HEK293T (cell line): Measurements from ENCODE around the gene MEGF6.

Source experiments
- CTCF ChIA-PET: fragments of 350-600 bp; formaldehyde crosslinking; extraction: SDS; loops from one replicate; lab custom pipeline; 2021; ENCODE audit warnings: antibody characterized with exemption, inconsistent platforms; lab: Yijun Ruan, JAX
- POLR2A ChIA-PET: fragments of 350-600 bp; formaldehyde crosslinking; extraction: SDS; loops from one replicate; lab custom pipeline; 2020; ENCODE audit warnings: antibody characterized with exemption, inconsistent platforms; lab: Yijun Ruan, JAX
- DNase-seq: peaks from one replicate; pipeline ENCODE4 v3.0.0; 2012; ENCODE audit warnings: mixed read lengths; ENCODE audit errors: extremely low spot score
- ARNT ChIP-seq: fragments of 450-650 bp; IDR thresholded peaks from 2 replicates; pipeline ENCODE4 v1.6.1; 2017; ENCODE audit warnings: mild to moderate bottlenecking
- BHLHE40 ChIP-seq: fragments of 450-650 bp; IDR thresholded peaks from 2 replicates; pipeline ENCODE4 v1.6.1; 2016; ENCODE audit warnings: mild to moderate bottlenecking, moderate library complexity, borderline replicate concordance
- CTBP1 ChIP-seq: fragments of 450-650 bp; IDR thresholded peaks from 2 replicates; pipeline ENCODE4 v1.6.1; 2016; ENCODE audit warnings: borderline replicate concordance
- ELF4 ChIP-seq: fragments of 450-650 bp; IDR thresholded peaks from 2 replicates; pipeline ENCODE4 v1.6.1; 2017; ENCODE audit warnings: antibody characterized with exemption
- FOXA1 ChIP-seq: fragments of 450-650 bp; IDR thresholded peaks from 2 replicates; pipeline ENCODE4 v1.6.1; 2016; ENCODE audit warnings: mild to moderate bottlenecking
- FOXK2 ChIP-seq: fragments of 450-650 bp; IDR thresholded peaks from 2 replicates; pipeline ENCODE4 v1.6.1; 2016; ENCODE audit warnings: mild to moderate bottlenecking
- FOXM1 ChIP-seq: fragments of 450-650 bp; IDR thresholded peaks from 2 replicates; pipeline ENCODE4 v1.6.1; 2017; ENCODE audit warnings: mild to moderate bottlenecking, borderline replicate concordance
- HDGF ChIP-seq: fragments of 450-650 bp; IDR thresholded peaks from 2 replicates; pipeline ENCODE4 v1.6.1; 2017; ENCODE audit warnings: antibody characterized with exemption, borderline replicate concordance
- L3MBTL2 ChIP-seq: fragments of 450-650 bp; conservative IDR thresholded peaks from 2 replicates; pipeline ENCODE4 v1.6.1; 2016; ENCODE audit warnings: mild to moderate bottlenecking
- LEF1 ChIP-seq: fragments of 450-650 bp; IDR thresholded peaks from 2 replicates; pipeline ENCODE4 v1.6.1; 2017; ENCODE audit warnings: mild to moderate bottlenecking, borderline replicate concordance
- NFRKB ChIP-seq: fragments of 450-650 bp; IDR thresholded peaks from 2 replicates; pipeline ENCODE4 v1.6.1; 2016; ENCODE audit warnings: mild to moderate bottlenecking, moderate library complexity
- SP1 ChIP-seq: fragments of 450-650 bp; IDR thresholded peaks from 2 replicates; pipeline ENCODE4 v1.6.1; 2017
- SUZ12 ChIP-seq: fragments of 450-650 bp; IDR thresholded peaks from 2 replicates; pipeline ENCODE4 v1.6.1; 2016; ENCODE audit warnings: mild to moderate bottlenecking
- TARDBP ChIP-seq: fragments of 450-650 bp; IDR thresholded peaks from 2 replicates; pipeline ENCODE4 v1.6.1; 2016
- ZNF384 ChIP-seq: fragments of 450-650 bp; IDR thresholded peaks from 2 replicates; pipeline ENCODE4 v1.6.1; 2016
- TF ChIP-seq, protein P1 (sequence below): fragments of 450-650 bp; IDR thresholded peaks from 2 replicates; pipeline ENCODE4 v1.6.1; 2016

Gene MEGF6

DNA sequence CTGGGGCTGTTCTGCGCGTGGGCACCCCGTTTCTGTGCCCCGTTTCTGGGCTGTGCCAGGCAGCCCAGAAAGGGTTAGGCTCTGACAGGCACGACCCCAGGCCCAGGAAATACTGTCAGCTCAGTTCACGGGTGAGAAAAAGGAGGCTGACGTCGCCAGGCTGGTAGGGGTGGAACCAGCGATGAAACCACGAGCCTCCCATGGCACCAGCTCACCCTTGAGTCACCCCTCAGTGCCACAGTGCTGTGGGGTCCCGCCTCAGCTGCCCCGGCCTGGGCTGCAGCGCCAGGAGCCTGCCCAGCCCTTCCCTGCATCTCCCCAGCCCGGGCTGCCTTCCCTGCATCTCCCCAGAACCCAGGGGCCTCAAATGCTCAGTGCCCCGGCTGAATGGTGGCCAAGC is 11.5 kb downstream of the MEGF6 start:
- ChIA-PET POLR2A (no interaction called here), CTCF (no interaction called here)
- TF ChIP-seq TARDBP, result no peak
- no peak for TF ChIP-seq LEF1
- TF ChIP-seq, protein P1, sequence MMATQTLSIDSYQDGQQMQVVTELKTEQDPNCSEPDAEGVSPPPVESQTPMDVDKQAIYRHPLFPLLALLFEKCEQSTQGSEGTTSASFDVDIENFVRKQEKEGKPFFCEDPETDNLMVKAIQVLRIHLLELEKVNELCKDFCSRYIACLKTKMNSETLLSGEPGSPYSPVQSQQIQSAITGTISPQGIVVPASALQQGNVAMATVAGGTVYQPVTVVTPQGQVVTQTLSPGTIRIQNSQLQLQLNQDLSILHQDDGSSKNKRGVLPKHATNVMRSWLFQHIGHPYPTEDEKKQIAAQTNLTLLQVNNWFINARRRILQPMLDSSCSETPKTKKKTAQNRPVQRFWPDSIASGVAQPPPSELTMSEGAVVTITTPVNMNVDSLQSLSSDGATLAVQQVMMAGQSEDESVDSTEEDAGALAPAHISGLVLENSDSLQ, result no peak
- TF ChIP-seq ZNF384, result no peak
- TF ChIP-seq BHLHE40, result no peak
- TF ChIP-seq ARNT, result no peak
- TF ChIP-seq SP1, result no peak
- TF ChIP-seq FOXA1, result no peak
- TF ChIP-seq NFRKB, result no peak
- TF ChIP-seq FOXM1, result no peak
- no peak for TF ChIP-seq HDGF
- TF ChIP-seq SUZ12, result no peak
- TF ChIP-seq ELF4, result no peak
- TF ChIP-seq CTBP1, result no peak
- TF ChIP-seq L3MBTL2, result no peak
- no peak for TF ChIP-seq FOXK2
- DNase-seq, result no peak

DNA sequence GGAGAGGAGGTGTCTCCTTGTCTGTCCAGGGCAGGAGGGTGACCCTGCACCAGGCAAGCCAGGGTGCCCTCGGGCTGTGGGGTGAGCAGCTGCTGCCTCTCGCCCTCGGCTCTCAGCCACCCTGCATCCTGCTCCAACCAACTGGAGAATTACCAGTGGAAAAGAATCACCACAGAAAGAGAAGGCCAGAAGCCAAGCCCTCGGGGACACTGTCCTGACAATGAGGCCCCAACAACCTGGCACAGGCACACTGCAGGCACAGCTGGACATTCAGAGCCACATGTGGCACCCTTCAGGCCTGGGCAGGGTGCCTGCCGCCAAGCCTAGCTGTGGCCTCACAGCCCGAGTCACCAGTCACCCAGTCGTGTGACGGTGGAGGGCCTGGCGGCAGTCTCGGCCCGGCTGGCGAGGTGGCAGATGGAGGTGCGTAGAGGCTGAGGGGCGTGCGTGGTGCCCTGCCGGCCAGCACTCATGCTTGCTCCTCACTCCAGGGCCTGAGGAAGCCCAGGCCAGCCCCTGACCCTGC is 12.0 kb downstream of the MEGF6 start:
- TF ChIP-seq FOXK2 (no peak), SUZ12 (no peak), SP1 (no peak), HDGF (no peak), ARNT (no peak), NFRKB (no peak), LEF1 (no peak), TARDBP (no peak), ELF4 (no peak), L3MBTL2 (no peak), BHLHE40 (no peak), FOXA1 (no peak), FOXM1 (no peak)
- TF ChIP-seq, protein P1, result no peak
- ChIA-PET POLR2A (no interaction called here), CTCF (interaction anchor here (0.7 kb wide), 1 partner anchor 65 kb away, joined by 3 read pairs; no protein-coding TSS in a partner anchor)
- no peak for DNase-seq

DNA sequence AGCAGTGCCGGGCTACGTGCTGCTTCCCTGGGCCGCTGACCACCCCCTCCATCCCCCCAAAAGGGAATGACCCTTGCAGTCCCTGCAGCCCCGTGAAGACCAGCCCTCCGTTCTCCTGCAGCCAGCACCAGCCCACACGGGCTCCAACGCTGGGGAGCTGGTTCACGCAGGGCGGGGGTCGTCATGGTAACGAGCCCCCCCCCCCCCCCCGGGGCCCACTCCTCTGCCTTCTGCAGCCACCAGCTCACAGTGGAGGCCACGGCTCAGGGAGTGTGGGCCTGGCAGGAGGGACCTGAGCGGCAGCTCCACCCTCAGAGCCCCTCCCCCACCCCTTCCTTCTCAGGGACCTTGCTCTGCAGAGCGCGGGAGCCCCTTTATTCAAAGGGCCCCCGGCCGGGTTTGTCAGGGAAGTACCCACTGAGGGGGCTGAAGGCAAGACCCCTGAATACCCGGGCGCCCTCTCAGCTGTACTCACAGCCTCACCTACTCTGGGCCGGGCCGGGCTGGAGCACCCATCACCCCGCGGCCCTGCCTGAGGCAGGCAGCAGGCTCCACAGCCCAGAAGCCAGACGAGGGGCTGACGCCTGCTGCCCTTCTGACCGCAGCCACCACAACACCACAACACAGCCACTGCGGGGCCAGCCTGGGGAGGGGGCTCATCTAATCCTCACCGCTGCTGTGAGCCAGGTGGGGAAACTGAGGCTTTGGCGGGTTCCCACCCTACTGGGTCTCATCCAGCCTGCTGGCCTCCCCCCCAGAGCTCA is 12.6 kb downstream of the MEGF6 start:
- no peak for TF ChIP-seq L3MBTL2
- TF ChIP-seq SUZ12, result no peak
- TF ChIP-seq FOXA1, result no peak
- no peak for TF ChIP-seq FOXK2
- TF ChIP-seq TARDBP, result no peak
- TF ChIP-seq FOXM1, result no peak
- TF ChIP-seq LEF1, result no peak
- no peak for TF ChIP-seq BHLHE40
- TF ChIP-seq ARNT, result no peak
- no peak for TF ChIP-seq ELF4
- TF ChIP-seq CTBP1, result no peak
- TF ChIP-seq SP1, result no peak
- no peak for TF ChIP-seq NFRKB
- TF ChIP-seq, protein P1, result no peak
- no peak for TF ChIP-seq HDGF
- no peak for TF ChIP-seq ZNF384
- CTCF ChIA-PET, result interaction anchor here (0.6 to 0.7 kb wide), 2 partner anchors 65 to 707 kb away, joined by 3 to 4 read pairs; no protein-coding TSS in a partner anchor
- POLR2A ChIA-PET, result no interaction called here
- no peak for DNase-seq

DNA sequence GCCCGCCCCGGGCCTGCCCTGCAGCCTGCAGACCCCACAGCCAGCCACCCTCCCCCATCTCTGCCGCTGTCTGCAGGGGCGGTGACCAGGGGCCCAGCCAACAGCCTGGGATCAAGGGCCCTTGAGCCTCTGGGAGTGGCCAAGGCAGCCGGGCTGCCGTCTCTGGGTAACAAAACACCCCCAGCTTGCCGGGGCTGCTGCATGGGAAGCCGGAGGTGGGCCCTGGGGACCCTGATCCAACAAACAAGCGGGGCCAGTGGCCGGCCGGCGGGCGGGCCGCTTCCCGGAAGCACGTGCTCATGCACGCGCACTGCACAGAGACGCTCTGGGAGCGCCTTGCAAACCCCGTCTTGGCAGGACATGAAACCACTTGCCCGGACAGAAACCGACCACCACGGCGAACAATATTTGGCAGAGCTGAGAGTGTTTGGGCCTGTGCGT is 13.2 kb downstream of the MEGF6 start:
- TF ChIP-seq ELF4 (no peak), TARDBP (no peak), BHLHE40 (no peak), NFRKB (no peak), LEF1 (no peak), SUZ12 (no peak), FOXM1 (no peak), L3MBTL2 (no peak), CTBP1 (no peak), FOXK2 (no peak), HDGF (no peak), ZNF384 (no peak), FOXA1 (no peak)
- TF ChIP-seq, protein P1, result no peak
- no peak for DNase-seq
- POLR2A ChIA-PET, result no interaction called here
- CTCF ChIA-PET, result interaction anchor here (0.6 kb wide), 1 partner anchor 707 kb away, joined by 4 read pairs; no protein-coding TSS in a partner anchor

DNA sequence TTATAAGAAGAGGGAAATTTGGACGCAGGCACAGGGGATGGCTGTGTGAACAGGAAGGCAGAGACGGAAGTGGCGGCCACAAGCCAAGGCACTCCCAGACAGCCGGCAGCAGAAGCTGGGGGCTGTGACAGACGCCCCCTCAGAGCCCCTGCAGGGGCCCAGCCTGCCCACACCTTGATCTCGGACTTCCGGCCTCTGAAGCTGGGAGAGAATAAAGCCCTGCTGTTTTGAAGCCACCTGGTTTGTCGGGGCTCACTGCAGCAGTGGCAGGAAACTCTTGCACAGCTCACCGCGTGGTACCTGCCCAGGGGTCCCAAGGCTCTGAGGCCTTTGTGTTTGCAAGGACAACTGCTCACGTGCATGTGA is 13.7 kb downstream of the MEGF6 start:
- ChIA-PET CTCF (no interaction called here), POLR2A (no interaction called here)
- TF ChIP-seq HDGF, result no peak
- no peak for TF ChIP-seq FOXK2
- no peak for TF ChIP-seq LEF1
- TF ChIP-seq BHLHE40, result no peak
- TF ChIP-seq TARDBP, result no peak
- TF ChIP-seq FOXA1, result no peak
- TF ChIP-seq, protein P1, result no peak
- TF ChIP-seq SUZ12, result no peak
- DNase-seq, result no peak
